Erythroblast (primary cell): ENCODE measurements around the gene DDOST.
"Not testable (repeated sequence)": the region's sequence is repeated elsewhere in the genome, so short reads cannot be mapped to it uniquely, and the experiment has no call there.

Source experiments
- DNase-seq, 2 experiments: peaks; one replicate each; lab custom pipeline; 2025; lab: John Stamatoyannopoulos, UW
- GATA1 ChIP-seq: IDR thresholded peaks from 2 replicates; pipeline ENCODE4 v1.6.1; 2011; ENCODE audit warnings: low read depth, mild to moderate bottlenecking, control low read depth, low read length, moderate library complexity
- POLR2A ChIP-seq: IDR thresholded peaks from 2 replicates; pipeline ENCODE4 v1.6.1; 2011; ENCODE audit warnings: mild to moderate bottlenecking, low read length

The DDOST gene

DNA sequence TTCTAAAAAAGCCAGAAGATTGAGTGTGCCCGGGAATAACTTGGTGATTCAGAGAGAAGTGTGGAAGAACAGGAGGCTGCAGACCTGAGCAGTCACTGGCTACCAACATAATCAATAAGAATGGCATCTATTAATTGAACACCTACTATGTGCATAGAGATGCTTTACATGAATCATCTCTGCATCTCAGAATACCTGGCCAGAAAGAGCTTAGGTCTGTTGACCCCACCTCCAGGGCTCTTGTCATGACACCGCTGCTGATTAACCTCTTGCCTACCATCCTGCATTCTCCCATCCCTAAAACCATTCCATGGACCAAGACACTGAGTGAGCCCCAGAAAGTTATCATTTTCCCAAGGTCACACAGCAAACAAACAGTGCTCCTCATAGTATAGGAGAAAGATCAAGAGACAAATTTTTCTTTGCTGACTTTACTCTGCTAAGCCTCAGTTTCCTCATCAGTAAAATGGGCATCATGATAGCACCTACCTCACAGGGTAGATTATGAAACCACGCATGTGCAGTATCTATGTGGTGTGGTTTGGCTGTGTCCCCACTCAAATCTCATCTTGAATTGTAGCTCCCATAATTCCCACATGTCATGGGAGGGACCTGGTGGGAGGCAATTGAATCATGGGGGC, 44.2 kb downstream of the DDOST start:
- no peak for DNase-seq
- TF ChIP-seq GATA1 = no peak
- TF ChIP-seq POLR2A = no peak

DNA sequence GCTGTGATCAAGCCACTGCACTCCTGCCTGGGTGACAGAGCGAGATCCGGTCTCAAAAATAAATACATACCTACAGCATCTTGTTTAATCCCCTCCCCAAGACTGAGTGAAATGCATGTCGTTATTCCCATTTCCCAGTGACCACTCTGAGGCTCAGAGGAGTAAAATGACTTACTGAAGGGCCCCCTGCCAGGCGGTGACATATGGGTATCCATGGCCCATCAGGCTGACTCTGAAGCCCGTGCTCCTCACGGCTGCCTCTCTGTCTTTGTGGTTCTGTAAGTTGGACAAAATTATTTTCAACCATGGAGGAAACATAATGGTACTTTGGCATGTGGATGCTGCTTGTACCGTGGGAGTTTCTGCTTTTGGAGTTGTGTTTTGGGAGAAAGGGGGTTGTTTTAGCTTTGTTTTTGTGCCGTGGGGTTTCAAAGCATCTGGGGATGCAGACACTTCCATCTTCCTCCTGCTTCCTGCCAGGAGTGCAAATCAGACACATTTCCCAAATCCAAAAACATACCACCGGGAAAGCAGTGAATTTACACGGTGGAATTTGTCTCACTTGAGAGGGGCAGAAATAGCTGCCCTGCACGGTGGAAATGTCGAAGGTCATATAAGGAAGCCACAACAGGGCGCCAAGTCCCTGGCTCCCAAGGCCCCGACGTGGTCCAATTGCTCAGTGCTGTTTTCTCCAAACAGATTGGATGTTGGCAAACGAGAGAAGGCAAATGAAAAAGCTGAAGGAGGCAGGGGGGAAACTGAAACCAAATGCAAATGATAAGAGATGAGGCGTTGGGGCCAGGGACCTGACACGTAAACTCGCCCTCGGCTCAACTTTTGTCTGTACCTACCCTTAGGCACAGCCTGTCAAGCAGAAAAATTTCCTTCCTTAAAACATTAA, 45.0 kb downstream of the DDOST start:
- TF ChIP-seq POLR2A = no peak
- no peak for TF ChIP-seq GATA1
- DNase-seq = no peak

DNA sequence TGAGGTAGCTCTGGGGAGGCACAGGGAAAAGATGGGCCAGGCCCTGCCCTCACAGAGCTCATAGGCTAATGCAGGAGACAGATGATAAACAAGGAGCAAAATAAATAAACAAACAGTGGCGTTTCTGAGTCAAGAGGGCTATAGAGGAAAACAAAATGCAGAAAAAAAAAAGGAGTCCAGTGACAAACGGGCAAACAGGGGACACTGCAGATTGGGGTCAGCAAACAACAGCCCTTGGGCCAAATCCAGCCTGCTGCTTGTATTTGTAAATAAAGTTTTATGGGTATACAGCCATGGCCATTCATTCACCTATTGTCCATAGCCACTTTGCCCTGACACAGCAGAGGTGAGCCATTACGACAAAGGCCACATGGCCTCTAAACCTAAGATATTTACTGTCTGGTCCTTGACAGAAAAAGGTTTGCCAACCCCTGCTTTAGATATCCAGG, 47.0 kb downstream of the DDOST start:
- TF ChIP-seq GATA1 (no peak), POLR2A (no peak)
- DNase-seq = no peak

DNA sequence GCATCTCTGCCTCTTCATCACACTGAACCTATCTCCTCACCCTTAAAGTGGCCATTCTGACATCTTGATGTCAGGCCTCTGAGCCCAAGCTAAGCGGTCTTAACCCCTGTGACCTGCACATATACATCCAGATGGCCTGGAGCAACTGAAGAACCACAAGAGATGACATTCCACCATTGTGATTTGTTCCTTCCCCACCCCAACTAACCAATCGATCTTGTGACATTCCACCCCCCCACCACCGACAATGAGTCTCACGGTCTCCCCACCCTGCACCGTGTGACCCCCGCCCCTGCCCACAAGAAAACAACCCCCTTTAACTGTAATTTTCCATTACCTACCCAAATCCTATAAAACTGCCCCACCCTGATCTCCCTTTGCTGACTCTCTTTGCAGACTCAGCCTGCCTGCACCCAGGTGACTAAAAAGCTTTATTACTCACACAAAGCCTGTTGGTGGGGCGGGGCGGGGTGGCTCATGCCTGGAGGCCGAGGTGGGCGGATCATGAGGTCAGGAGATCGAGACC, 48.9 kb downstream of the DDOST start:
- TF ChIP-seq GATA1 (no peak), POLR2A (no peak)
- no peak for DNase-seq

DNA sequence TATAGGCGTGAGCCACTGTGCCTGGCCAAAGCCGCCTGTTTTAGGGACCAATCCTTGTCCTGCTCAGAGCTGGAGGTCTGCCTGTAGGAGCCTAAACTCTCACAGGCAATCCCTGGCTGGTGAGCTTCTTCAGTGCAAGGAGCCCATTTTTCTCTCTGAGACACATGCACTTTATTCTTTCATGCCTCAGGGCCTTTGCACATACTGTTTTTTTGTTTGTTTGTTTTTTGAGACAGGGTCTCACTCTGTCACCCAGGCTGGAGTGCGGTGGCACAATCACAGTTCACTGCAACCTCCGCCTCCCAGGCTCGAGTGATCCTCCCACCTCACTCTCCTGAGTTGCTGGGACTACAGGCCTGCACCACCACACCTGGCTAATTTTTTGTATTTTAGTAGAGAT, 49.5 kb downstream of the DDOST start:
- DNase-seq = no peak
- TF ChIP-seq POLR2A (no peak), GATA1 (no peak)

DNA sequence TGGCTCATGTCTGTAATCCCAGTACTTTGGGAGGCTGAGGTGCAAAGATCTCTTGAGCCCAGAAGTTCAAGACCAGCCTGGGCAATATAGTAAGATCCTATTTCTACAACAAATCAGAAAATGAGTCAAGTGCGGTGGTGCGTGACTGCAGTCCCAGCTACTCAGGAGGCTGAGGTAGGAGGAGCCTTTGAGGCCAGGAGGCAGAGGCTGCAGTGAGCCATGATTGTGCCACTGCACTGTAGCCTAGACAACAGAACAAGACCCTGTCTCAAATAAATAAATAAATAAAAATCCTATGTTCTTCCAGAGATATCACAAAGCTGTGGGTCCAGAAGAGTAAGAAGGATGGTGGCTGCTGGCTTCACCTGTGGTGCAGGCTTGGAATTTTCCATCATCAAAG, 50.2 kb downstream of the DDOST start:
- DNase-seq = no peak
- no peak for TF ChIP-seq POLR2A
- TF ChIP-seq GATA1 = no peak

DNA sequence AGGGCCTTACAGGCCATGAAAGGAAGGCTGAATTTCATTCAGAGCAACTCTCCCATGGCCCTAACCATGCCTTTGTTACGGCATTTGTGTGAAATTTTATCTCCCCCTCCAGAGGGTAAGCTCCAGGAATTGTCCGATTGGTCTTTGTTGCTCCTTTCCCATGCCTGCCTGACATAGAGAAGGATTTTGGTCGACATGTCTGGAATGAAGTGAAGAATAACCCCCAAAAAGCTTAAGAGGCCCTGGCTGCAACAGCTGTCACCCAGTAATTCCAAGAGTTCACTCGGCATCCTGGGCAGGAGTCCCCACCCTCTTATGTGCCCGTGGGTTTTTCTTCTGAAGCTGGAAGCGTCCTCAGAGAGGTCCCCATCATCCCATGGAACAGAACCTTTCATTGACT, 51.6 kb downstream of the DDOST start:
- no peak for TF ChIP-seq GATA1
- no peak for TF ChIP-seq POLR2A
- DNase-seq = no peak

DNA sequence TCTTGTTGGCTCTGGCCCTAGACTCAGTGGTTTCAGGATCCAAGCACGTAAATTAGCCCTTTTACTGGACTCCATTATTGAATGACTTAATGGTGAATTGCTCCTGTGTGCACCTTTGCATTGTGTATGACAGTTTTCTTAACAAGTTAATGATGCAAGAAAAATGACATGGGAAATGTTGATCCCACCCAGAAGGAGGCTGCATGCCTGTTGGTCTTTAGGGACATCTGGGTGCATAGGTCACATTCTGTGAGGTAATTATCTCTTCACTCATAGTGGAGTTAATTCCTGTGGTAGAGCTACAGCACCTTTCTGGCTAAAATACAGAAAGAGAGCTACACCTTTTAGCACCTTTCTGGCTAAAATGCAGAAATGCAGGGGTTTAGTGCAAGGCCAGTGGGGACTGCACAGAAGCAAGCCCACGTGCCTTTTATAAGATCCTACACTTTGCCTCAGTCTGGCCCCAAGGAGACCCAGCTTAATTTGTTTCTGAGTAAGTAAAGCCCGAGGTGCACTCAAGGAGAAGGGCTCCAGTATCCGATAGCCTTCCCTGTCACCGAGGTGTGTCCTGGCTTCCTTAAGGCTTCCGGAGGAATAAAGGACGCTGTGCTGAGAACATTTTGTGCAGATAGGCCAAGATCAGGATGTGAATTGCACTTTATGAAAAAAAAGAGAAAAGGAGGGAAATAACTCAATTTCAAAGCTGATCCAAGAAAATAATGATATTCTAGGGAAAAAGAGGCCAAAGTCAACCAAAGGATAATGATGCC, 54.2 kb downstream of the DDOST start:
- not testable (repeated sequence) for DNase-seq

DNA sequence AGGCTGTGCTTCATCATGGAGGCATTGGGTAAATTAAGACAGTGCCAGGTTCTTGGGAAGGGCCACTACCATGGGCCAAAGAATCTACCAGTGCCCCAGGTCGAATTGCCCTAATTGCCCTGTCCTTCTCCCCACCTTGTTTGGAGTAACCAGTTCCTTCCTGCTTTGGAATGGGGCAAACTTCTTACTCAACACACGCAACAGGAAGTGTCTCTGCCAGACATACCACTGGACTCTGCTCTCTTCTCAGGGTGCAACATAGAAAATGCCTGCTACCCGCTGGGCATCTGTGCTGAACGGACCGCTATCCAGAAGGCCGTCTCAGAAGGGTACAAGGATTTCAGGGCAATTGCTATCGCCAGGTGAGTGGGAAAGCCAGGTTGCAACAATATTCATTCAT, 56.5 kb downstream of the DDOST start:
- DNase-seq = no peak
- no peak for TF ChIP-seq POLR2A
- no peak for TF ChIP-seq GATA1

DNA sequence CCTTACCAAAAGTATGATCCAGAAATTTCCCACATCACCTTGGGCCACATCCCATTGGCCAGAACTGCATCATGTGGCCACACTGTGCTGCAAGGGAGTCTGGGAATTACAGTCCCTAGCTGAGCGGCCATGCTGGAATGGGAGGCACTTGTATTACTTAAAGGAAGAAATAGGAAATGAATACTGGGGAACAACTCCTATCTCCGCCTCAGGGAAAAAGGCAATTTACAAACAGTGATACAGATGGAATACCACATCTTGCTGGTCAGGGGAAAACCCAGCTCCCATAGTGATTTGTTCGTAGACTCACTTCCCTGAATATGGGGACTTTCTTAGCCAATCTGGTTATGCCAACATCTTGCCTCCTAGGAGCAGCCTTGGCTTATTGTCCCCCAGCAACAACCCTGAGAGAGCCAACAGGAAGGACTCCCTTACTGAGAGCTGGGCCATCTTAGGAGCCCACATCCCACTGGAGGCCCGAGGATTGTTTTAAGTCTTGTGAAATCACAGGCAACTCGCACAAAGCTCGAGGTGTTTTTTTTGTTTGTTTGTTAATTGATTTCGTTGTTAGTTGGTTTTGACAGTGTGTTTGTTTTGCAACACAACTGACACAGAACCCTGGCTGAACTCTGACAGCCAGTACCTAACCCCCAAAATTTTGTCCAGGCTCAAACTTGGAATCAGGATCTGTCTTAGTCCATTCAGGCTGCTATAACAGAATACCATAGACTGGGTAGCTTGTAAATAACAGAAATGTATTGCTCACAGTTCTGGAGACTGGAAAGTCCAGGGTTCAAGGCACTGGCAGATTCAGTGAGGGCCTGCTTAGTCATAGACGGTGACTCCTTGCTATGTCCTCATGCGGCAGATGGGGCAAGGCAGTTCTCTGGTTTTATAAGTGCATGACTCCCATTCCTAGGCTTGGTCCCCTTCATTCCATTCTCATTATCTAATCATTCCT, 57.4 kb downstream of the DDOST start:
- TF ChIP-seq GATA1 = no peak
- TF ChIP-seq POLR2A = no peak
- no peak for DNase-seq

DNA sequence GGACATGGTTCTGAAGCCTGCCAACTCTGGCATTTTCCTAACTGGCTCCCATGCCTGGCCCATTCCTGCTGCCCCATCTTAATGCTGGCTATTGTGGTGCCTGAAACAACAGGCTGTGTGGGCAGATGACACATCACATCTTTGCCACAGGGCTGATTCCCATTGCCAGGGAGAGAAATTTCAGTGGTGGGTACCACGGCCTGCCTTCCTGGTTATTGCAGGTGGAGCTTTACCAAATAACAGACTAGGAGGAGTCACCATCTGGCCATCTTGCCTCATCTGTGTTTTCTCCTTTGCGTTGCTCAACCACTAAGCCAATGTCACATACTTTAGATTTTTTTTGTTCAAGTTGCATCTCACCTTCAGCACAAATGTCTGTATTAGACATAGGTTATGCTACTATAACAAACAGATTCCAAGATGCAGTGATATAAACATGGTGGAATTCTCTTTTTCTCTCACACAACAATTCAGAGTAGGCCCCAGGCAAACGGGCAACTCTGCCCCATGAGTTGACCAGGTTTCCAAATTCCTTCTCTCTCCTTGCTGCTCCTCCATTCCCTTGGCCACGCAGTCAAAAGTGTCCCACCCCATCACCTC, 58.2 kb downstream of the DDOST start:
- DNase-seq = no peak
- TF ChIP-seq POLR2A (no peak), GATA1 (no peak)
